Measurements from ENCODE around the gene GATA3.
A peak's percentile ranks its signal among the peaks of the same experiment; 100 is the strongest.

The GATA3 gene

GRCh38 chr10:8051109-8051821 lies 3.2 kb upstream of the GATA3 start:
- DNase-seq: no peak

GRCh38 chr10:8051851-8052257 lies 2.6 kb upstream of the GATA3 start:
- DNase-seq: no peak

GRCh38 chr10:8052341-8052955 lies 2.0 kb upstream of the GATA3 start:
- DNase-seq: no peak

- DNase-seq: no peak
Measured at GRCh38 chr10:8052956-8053445, 1.5 kb upstream of the GATA3 start.

- DNase-seq: peak; percentile 1 to 30
Measured at GRCh38 chr10:8053446-8054243, 843 bp upstream of the GATA3 start.

GRCh38 chr10:8054244-8054493 lies 319 bp upstream of the GATA3 start:
- DNase-seq: no peak

- no peak for DNase-seq
Measured at GRCh38 chr10:8055420-8056349, 1.2 kb downstream of the GATA3 start.

GRCh38 chr10:8056378-8056777 lies 1.9 kb downstream of the GATA3 start:
- DNase-seq: no peak

- DNase-seq: no peak
Measured at GRCh38 chr10:8056871-8057331, 2.4 kb downstream of the GATA3 start.

GRCh38 chr10:8057636-8058273 lies 3.3 kb downstream of the GATA3 start:
- DNase-seq: no peak

- no peak for DNase-seq
Measured at GRCh38 chr10:8058274-8059111, 4.0 kb downstream of the GATA3 start.

- DNase-seq: no peak
Measured at GRCh38 chr10:8059191-8059936, 4.9 kb downstream of the GATA3 start.

- DNase-seq: no peak
Measured at GRCh38 chr10:8060010-8060703, 5.7 kb downstream of the GATA3 start.

GRCh38 chr10:8060704-8061121 lies 6.2 kb downstream of the GATA3 start:
- no peak for DNase-seq

- no peak for DNase-seq
Measured at GRCh38 chr10:8061274-8062211, 7.1 kb downstream of the GATA3 start.

GRCh38 chr10:8063128-8063908 lies 8.8 kb downstream of the GATA3 start:
- no peak for DNase-seq

GRCh38 chr10:8063935-8064334 lies 9.4 kb downstream of the GATA3 start:
- no peak for DNase-seq

- DNase-seq: no peak
Measured at GRCh38 chr10:8064436-8064835, 9.9 kb downstream of the GATA3 start.

Data from hippocampal formation (tissue), 2 donors.